GM23248 (cell line): ENCODE results near the gene NUDT4.

Experiments
- EZH2 ChIP-seq: fragments of 200-600 bp; sonication (generic); IDR thresholded peaks from 2 replicates; pipeline ENCODE4 v1.6.1; 2018; ENCODE audit warnings: antibody characterized with exemption, mild to moderate bottlenecking; ENCODE audit not compliant: insufficient read depth, poor library complexity, severe bottlenecking
- EZH2phosphoT487 ChIP-seq: fragments of 200-600 bp; sonication (generic); IDR thresholded peaks from 2 replicates; pipeline ENCODE4 v1.6.1; 2018; ENCODE audit warnings: antibody characterized with exemption, moderate library complexity, mild to moderate bottlenecking, low read depth; ENCODE audit not compliant: insufficient read depth

GRCh38 chr12:93376436-93377251 is 1.1 kb upstream of the NUDT4 start:
- TF ChIP-seq EZH2 = no peak
- TF ChIP-seq EZH2phosphoT487 = no peak
